GM18498 (cell line): ENCODE results near the gene SPIB.
"Not testable (repeated sequence)": the region's sequence is repeated elsewhere in the genome, so short reads cannot be mapped to it uniquely, and the experiment has no call there.

Experiments
- ATAC-seq: cut with Tn5 transposase; IDR thresholded peaks from one replicate; pipeline ENCODE4 v1.9.1; 2021; ENCODE audit warnings: mild to moderate bottlenecking, moderate library complexity; ENCODE audit not compliant: unreplicated experiment

The SPIB gene

DNA sequence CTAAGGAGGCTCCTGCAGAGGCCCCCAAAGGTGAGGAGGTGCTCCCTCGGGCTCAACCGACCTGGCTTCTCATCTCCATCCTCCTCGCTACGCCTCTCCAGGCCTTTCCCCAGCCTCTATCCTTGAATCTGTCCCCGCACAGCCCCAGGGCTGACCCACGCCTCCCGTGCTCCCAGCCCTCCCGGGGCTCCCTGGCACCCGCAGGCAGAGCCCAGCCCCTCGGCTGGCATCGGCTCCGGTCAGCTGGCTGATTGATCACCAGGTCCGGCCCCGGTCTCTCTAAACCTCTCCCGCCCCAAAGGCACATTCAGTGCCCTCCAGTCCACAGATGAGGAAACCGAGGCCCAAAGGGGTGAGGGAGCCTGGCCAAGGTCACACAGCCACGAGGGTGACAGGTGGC is 16.5 kb downstream of the SPIB start:
- no peak for ATAC-seq

DNA sequence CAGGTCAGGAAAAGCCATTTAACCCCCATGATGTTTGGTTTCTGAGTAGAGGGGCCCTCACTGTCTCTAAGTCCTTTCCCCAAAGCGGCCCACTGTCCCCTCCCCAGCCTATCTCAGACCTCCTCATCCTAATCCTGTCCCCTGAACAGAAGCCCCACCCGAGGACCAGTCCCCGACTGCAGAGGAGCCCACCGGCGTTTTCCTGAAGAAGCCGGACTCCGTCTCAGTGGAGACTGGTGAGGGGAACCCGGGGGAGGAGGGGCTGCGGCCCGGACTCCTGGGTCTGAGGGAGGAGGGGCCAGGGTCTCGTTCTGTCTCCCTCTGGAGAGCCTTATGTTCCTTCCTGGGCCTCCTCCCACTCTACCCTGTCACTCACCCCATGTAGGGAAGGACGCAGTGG is 16.9 kb downstream of the SPIB start:
- no peak for ATAC-seq

- no peak for ATAC-seq
These were observed 19.2 kb downstream of the SPIB start for GRCh38 chr19:50437862-50438449.

- not testable (repeated sequence) for ATAC-seq
These were observed 20.4 kb downstream of the SPIB start for GRCh38 chr19:50439130-50439529.

DNA sequence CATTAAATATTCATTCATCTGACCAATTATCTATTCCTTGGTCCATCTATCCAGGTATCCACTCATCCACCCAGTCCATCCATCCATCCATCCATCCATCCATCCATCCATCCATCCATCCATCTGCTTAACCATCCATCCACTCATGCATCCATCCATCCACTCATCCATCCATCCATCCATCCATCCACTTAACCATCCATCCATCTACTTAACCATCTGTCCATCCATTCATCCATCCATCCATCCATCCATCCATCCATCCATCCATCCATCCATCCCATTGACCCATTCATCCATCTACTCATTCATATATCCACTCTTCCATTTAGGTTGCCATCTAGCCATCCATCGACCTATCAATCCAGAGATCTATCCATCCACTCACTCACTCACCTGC is 25.3 kb downstream of the SPIB start:
- ATAC-seq: no peak

GRCh38 chr19:50447053-50447452 is 28.3 kb downstream of the SPIB start:
- no peak for ATAC-seq

GRCh38 chr19:50447750-50448149 is 29.0 kb downstream of the SPIB start:
- ATAC-seq: no peak

DNA sequence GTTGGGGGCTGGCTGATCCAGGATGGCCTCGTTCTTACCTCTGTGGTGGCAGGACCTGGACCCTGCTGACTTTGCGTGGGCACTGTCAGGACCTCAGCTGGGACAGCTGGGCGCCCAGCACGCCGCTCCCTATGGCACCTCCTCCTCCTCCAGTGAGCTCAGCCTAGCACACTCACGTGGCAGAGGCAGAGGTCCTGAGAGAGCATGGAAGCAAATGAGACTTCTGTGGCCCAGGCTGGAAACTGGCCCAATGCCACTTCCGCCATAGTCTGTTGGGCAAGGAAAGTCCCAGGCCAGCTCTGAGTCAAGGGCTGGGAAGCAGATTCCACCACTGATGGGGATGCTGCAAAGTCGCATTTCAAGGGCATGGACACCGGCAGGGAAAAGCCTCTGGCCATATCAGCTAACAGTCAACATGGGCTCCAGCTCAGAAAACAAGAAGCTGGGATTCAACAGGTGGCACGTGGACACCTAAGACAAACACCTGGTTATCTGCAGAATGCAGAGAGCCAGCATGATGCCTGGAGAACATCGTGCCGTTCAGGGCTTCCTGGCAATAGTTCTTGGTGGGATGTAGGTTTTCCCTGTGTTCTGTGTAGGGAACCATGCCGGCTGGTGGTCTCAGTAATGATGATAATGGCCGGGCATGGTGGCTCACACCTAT is 30.6 kb downstream of the SPIB start:
- ATAC-seq: no peak

DNA sequence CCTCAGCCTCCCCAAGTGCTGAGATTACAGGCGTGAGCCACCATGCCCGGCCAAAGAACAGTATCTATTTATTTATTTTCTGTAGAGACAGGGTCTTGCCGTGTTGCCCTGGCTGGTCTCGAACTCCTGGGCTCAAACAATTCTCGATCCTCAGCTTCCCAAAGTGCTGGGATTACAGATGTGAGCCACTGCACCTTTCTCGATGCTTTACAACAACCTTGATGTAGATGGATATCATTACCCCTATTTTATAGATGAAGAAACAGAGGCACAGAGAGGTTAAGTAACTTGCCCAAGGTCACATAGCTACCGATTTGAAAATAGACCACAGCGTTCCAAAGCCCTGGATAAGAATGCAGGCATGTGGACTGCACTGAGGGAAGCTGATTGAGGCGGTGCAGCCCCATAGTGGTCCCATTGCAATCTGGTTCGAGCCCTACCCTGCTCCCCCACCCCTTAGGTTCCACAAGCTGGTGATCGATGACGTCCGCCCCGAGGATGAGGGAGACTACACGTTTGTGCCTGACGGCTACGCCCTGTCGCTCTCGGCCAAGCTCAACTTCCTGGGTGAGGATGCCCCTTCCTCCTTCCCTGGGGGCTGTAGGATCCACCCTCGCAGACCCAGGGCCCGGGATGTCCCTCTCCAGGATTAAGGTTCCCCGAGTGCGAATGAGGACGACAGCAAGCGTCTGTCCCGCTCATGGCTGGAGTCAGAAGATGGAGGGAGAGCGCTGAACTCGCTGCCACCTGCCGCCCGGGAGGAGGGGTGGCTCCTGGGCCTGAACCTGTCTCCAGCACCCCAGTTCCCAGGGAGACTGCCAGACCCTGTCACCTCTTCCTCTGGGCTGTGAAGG is 31.9 kb downstream of the SPIB start:
- no peak for ATAC-seq

DNA sequence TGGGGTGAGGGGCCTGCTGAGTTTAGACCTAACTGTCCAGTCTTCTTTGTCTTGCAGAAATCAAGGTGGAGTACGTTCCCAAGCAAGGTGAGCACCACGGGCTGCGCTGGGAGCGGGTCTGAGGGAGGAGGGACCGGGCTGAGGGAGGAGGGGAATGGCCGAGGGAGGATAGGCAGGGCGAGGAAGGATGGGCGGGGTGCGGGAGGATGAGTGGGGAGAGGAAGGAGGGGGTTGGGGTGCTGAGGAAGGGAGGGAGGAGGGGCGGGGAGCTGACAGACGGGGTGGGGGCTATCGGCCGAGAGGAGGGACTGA is 32.4 kb downstream of the SPIB start:
- no peak for ATAC-seq

DNA sequence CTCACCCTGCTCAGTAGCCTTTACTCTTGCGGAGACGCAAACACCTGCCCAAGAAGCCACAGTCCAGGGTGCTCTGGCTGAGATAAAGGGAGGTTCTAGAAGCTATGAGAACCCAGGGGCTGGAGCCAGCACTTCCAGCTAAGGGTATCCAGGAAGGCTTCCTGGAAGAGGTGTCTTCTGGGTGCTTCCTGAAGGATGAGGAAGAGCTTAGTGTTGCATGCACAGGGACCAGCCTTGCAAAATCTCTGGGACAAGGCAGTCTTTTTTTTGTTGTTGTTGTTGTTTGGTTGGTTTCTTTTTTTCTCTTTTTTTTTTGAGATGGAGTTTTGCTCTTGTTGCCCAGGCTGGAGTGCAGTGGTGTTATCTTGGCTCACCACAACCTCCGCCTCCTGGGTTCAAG is 34.5 kb downstream of the SPIB start:
- ATAC-seq: no peak

GRCh38 chr19:50455992-50456391 is 37.3 kb downstream of the SPIB start:
- no peak for ATAC-seq

- no peak for ATAC-seq
These were observed 38.6 kb downstream of the SPIB start for GRCh38 chr19:50457300-50457699.

DNA sequence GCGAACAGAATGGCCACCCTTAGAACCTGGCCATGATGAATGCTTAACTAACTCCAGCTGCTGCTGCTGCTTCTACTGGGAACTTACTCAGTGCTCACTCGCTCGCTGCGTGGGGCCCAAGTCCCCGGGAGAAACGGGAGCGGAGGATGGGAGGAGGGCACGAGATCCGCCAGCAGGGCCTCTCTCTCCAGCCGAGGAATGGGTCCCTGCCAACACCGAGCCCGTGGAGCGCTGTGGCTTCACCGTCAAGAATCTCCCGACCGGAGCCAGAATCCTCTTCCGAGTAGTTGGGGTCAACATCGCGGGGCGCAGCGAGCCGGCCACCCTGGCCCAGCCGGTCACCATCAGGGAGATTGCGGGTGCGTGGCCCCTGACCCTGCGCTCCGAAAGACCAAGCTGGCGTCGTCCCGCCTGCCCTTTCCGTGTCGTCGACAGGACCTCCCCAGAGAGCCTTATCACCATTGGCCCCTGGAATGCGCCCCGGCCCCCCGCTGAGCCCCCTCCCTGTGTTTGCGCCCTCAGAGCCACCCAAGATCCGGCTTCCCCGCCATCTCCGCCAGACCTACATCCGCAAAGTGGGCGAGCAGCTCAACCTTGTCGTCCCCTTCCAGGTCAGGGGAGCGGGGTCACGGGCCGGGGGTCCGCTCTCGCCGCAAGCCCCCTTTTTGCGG is 39.8 kb downstream of the SPIB start:
- ATAC-seq: no peak

DNA sequence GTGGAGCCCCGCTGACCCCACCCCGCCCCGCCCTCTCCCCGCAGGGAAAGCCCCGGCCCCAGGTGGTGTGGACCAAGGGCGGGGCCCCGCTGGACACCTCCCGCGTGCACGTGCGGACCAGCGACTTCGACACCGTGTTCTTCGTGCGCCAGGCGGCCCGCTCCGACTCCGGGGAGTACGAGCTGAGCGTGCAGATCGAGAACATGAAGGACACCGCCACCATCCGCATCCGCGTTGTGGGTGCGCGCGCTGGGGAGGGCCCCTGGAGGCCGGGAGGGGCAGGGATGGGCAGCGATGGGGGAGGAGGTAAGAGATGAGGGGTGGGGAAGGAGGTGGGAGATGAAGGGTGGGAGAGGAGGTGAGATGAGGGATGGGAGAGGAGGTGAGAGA is 40.3 kb downstream of the SPIB start:
- ATAC-seq: no peak

GRCh38 chr19:50459638-50460037 is 40.9 kb downstream of the SPIB start:
- no peak for ATAC-seq

DNA sequence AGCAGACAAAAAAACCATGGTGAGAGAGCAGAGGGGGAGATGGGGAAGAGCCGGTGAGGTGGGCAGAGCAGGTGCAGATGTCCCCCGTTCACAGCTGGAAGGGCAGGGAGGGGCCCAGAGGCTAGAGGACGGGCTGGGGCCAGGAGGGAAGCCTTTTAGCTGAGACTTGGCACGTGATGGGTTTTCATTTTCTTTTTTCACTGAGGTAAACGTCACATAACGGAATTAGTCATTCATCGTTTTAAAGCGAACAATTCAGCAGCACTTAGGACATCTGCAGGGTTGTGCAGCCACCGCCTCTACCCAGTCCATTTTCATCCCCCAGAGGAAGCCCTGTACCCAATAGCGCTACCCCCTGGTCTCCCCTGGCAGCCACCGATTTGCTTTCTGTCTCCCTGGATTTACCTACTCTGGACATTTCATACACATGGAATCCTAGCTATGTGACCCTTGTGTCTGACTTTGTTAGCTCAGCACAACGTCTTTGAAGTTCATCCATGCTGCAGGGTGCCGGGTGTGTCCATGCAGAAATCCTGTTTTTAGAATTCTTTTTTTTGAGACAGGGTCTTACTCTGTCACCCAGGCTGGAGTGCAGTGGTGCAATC is 41.5 kb downstream of the SPIB start:
- ATAC-seq: peak; percentile 61

- ATAC-seq: no peak
These were observed 42.5 kb downstream of the SPIB start for GRCh38 chr19:50461066-50461875.

GRCh38 chr19:50462970-50463369 is 44.2 kb downstream of the SPIB start:
- ATAC-seq: no peak

DNA sequence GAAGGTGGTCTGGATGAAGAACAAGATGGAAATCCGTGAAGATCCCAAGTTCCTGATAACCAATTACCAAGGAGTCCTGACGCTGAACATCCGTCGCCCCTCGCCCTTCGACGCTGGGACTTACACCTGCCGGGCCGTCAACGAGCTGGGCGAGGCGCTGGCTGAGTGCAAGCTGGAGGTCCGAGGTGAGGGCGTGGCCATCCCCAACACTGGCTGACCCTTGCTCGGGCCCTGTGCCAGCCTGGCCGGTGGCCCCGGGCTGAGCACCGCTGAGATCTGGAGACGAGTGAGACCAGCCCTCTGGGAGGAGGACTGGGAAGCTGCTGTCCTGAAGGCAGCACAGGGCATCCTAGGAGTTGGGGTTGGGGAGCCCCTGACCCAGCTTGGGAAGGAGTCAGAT is 45.6 kb downstream of the SPIB start:
- no peak for ATAC-seq

- no peak for ATAC-seq
These were observed 46.3 kb downstream of the SPIB start for GRCh38 chr19:50465000-50465399.
